HCT116 (cell line): ENCODE results near the gene MRGPRE. TPM values are rescaled to one million over a fixed set of nuclear protein-coding genes. Genes with fewer than 3 reads are reported as not detected.

Experiments
- ATAC-seq: fragments of 200-7000 bp; cut with Tn5 transposase; 2 replicates; pipeline ENCODE4 v1.9.1; 2020; ENCODE audit warnings: mild to moderate bottlenecking, moderate library complexity
- BruUV-seq: library from RNA; stranded (reverse); fragments of 400-500 nt; replicated peaks from 2 replicates; lab custom pipeline; 2021; lab: Mats Ljungman, UMichigan
- CTCF ChIA-PET: fragments of 300-600 bp; sonication (Branson Sonifier 250); formaldehyde crosslinking; loops from one replicate; lab custom pipeline; 2021; ENCODE audit warnings: antibody characterized with exemption; lab: Charles Lee
- POLR2A ChIA-PET: fragments of 300-600, 350-600 bp; sonication (Branson Sonifier 250); formaldehyde crosslinking; loops from one replicate; lab custom pipeline; 2021; ENCODE audit warnings: antibody characterized with exemption; lab: Charles Lee
- RAD21 ChIA-PET, 2 experiments: fragments of 300-600 bp; sonication (Branson Sonifier 250); formaldehyde crosslinking; loops; one replicate each; lab custom pipeline; 2023; ENCODE audit warnings: low total read pairs in 2 of 2; ENCODE audit not compliant: uncharacterized antibody in 2 of 2, unreplicated experiment in 2 of 2, low non-redundant PET in 1 of 2; lab: Charles Lee
- DNase-seq: peaks from one replicate; pipeline ENCODE4 v3.0.0-alpha.2; 2010; ENCODE audit warnings: low read depth, low spot score
- H2AFZ ChIP-seq: fragments of 200-600 bp; shearing (Covaris generic), sonication (generic); 2 replicates; pipeline ENCODE4 v1.6.1; 2017; ENCODE audit warnings: low read depth, mixed run types, mixed read lengths, antibody characterized with exemption, low read length; ENCODE audit not compliant: poor library complexity, severe bottlenecking
- H3K27ac ChIP-seq: 2 replicates; pipeline ENCODE4 v1.5.1; 2012; ENCODE audit warnings: low read depth, low read length
- H3K27me3 ChIP-seq: fragments of 200-600 bp; sonication (generic); 2 replicates; pipeline ENCODE4 v1.6.1; 2016; ENCODE audit warnings: mixed run types, low read length, mixed read lengths; ENCODE audit not compliant: insufficient read depth
- H3K36me3 ChIP-seq, 2 experiments: fragments of 200-500 bp in 1 of 2; fragments of 200-600 bp in 1 of 2; sonication (Bioruptor generic) in 1 of 2; sonication (generic) in 1 of 2; 2 replicates each; pipeline versions ENCODE4 v1.5.1 to v1.6.1; 2014 to 2016; ENCODE audit warnings: low read length in 2 of 2, inconsistent platforms in 1 of 2, mixed read lengths in 1 of 2, mixed run types in 1 of 2; ENCODE audit not compliant: insufficient read depth in 2 of 2, control insufficient read depth in 1 of 2
- H3K4me1 ChIP-seq, 2 experiments: fragments of 200-600 bp in 1 of 2; sonication (generic) in 1 of 2; 2 replicates each; pipeline versions ENCODE4 v1.5.1 to v1.6.1; 2012 to 2017; ENCODE audit warnings: low read length in 2 of 2, inconsistent platforms in 1 of 2, mild to moderate bottlenecking in 1 of 2, mixed read lengths in 1 of 2, mixed run types in 1 of 2, moderate library complexity in 1 of 2; ENCODE audit not compliant: insufficient read depth in 2 of 2, control insufficient read depth in 1 of 2
- H3K4me2 ChIP-seq: fragments of 200-600 bp; sonication (generic); 2 replicates; pipeline ENCODE4 v1.6.1; 2017; ENCODE audit warnings: mixed run types, low read length, mixed read lengths
- H3K4me3 ChIP-seq, 2 experiments: fragments of 200-600 bp in 1 of 2; sonication (generic) in 1 of 2; replicated peaks in 1 of 2; 2 replicates each; pipeline ENCODE4 v1.5.1; 2011 to 2016; ENCODE audit warnings: low read length in 2 of 2, control low read depth in 1 of 2, low read depth in 1 of 2, mild to moderate bottlenecking in 1 of 2, mixed read lengths in 1 of 2, mixed run types in 1 of 2
- H3K79me2 ChIP-seq: fragments of 200-600 bp; sonication (generic); 2 replicates; pipeline ENCODE4 v1.6.1; 2017; ENCODE audit warnings: mild to moderate bottlenecking, mixed run types, low read length, moderate library complexity, mixed read lengths; ENCODE audit not compliant: insufficient read depth
- H3K9ac ChIP-seq: fragments of 200-600 bp; sonication (generic); 2 replicates; pipeline ENCODE4 v1.6.1; 2016; ENCODE audit warnings: low read length, mixed read lengths
- H3K9me2 ChIP-seq: fragments of 200-600 bp; sonication (generic), shearing (Covaris generic); 2 replicates; pipeline ENCODE4 v1.6.1; 2017; ENCODE audit warnings: mixed run types, mild to moderate bottlenecking, moderate library complexity; ENCODE audit not compliant: insufficient read depth
- H3K9me3 ChIP-seq, 2 experiments: fragments of 200-500 bp in 1 of 2; fragments of 200-600 bp in 1 of 2; sonication (Bioruptor generic) in 1 of 2; sonication (generic) in 1 of 2; 2 replicates each; pipeline ENCODE4 v1.6.1; 2014 to 2017; ENCODE audit warnings: low read length in 2 of 2, mixed read lengths in 2 of 2, inconsistent platforms in 1 of 2, low read depth in 1 of 2, mild to moderate bottlenecking in 1 of 2, mixed run types in 1 of 2, moderate library complexity in 1 of 2; ENCODE audit not compliant: control insufficient read depth in 1 of 2, insufficient read depth in 1 of 2
- H4K20me1 ChIP-seq: fragments of 200-600 bp; sonication (generic), shearing (Covaris generic); 2 replicates; pipeline ENCODE4 v1.6.1; 2017; ENCODE audit warnings: mixed run types, mild to moderate bottlenecking, moderate library complexity; ENCODE audit not compliant: insufficient read depth
- CTCF ChIP-seq, 3 experiments: fragments of 200-600 bp in 1 of 3; sonication (generic) in 1 of 3; IDR thresholded peaks in 2 of 3; conservative IDR thresholded peaks in 1 of 3; 2 replicates each; pipeline ENCODE4 v1.5.1; 2012 to 2017; ENCODE audit warnings: low read depth in 2 of 3, low read length in 2 of 3, antibody characterized with exemption in 1 of 3, borderline replicate concordance in 1 of 3, control low read depth in 1 of 3, mild to moderate bottlenecking in 1 of 3, mixed read lengths in 1 of 3, mixed run types in 1 of 3, moderate library complexity in 1 of 3; ENCODE audit not compliant: insufficient read depth in 1 of 3
- ELF1 ChIP-seq: IDR thresholded peaks from 2 replicates; pipeline ENCODE4 v1.6.1; 2012; ENCODE audit warnings: low read depth, borderline replicate concordance
- EZH2 ChIP-seq: fragments of 200-600 bp; sonication (generic); IDR thresholded peaks from 2 replicates; pipeline ENCODE4 v1.6.1; 2017; ENCODE audit warnings: antibody characterized with exemption, mixed run types
- EZH2phosphoT487 ChIP-seq: fragments of 200-600 bp; IDR thresholded peaks from 2 replicates; pipeline ENCODE4 v1.6.1; 2018; ENCODE audit warnings: antibody characterized with exemption, borderline replicate concordance
- FOSL1 ChIP-seq: IDR thresholded peaks from 2 replicates; pipeline ENCODE4 v1.6.1; 2012; ENCODE audit warnings: low read depth
- REST ChIP-seq: IDR thresholded peaks from 2 replicates; pipeline ENCODE4 v1.6.1; 2012; ENCODE audit warnings: low read depth
- TCF7L2 ChIP-seq: IDR thresholded peaks from 2 replicates; pipeline ENCODE4 v1.7.0; 2011; ENCODE audit warnings: borderline replicate concordance, inconsistent platforms; ENCODE audit not compliant: insufficient read depth, insufficient read length; ENCODE audit errors: extremely low read depth
- YY1 ChIP-seq: IDR thresholded peaks from 2 replicates; pipeline ENCODE4 v1.6.1; 2011; ENCODE audit warnings: low read length, low read depth, moderate library complexity, mild to moderate bottlenecking; ENCODE audit not compliant: insufficient replicate concordance; ENCODE audit errors: extremely low read depth
- ZFX ChIP-seq: fragments of 450-650 bp; IDR thresholded peaks from 2 replicates; pipeline ENCODE4 v1.6.1; 2017
- intact Hi-C: fragments of 100-400 bp; cut with micrococcal nuclease; formaldehyde crosslinking; loops from 2 replicates; pipeline ENCODE4 v1.10.0; 2022
- total RNA-seq: library from RNA; stranded (reverse); gene quantifications from one replicate; pipeline ENCODE4 v1.2.1, GENCODE V29; 2021; ENCODE audit not compliant: unreplicated experiment

MRGPRE gene
- total RNA-seq, 1 experiment from 2014 or later = not detected

- Histone ChIP-seq H3K9me2 (no peaks in the 10 kb centered on the region), H3K79me2 (no peaks in the 10 kb centered on the region), H3K4me2 (no peak overlapping the region), H3K4me1 (no peaks in the 10 kb centered on the region), H3K9ac (no peak overlapping the region), H3K36me3 (no peaks in the 10 kb centered on the region), H3K27me3 (no peaks in the 10 kb centered on the region), H3K4me3 (no peak overlapping the region), H3K27ac (no peak overlapping the region), H4K20me1 (no peaks in the 10 kb centered on the region), H2AFZ (no peak overlapping the region)
- no peak for DNase-seq
- intact Hi-C loops = no loop called here
- POLR2A ChIA-PET = no interaction called here
- CTCF ChIA-PET = no interaction called here
- RAD21 ChIA-PET = no interaction called here
- BruUV-seq = no TSS peak
- ATAC-seq = no peak
- TF ChIP-seq ZFX (no peak), EZH2phosphoT487 (no peak), CTCF (IDR thresholded peaks at IDR 0.05 in 2 of 3, conservative IDR thresholded peaks at IDR 0.05 in 1 of 3; ENCODE audit: borderline replicate concordance in 1 of 3, insufficient read depth in 1 of 3, low read depth in 2 of 3, low read length in 2 of 3) (no peak), YY1 (no peak)
- TF ChIP-seq, all 23 proteins: peak for 0
- H3K9me3 ChIP-seq = no peaks in the 10 kb centered on the region
These were observed 47.4 kb downstream of the MRGPRE start for GRCh38 chr11:3184732-3185347.

GRCh38 chr11:3183523-3183922 lies 48.7 kb downstream of the MRGPRE start:
- Histone ChIP-seq H3K79me2 (no peaks in the 10 kb centered on the region), H3K36me3 (no peaks in the 10 kb centered on the region), H3K27ac (no peak overlapping the region), H3K9me2 (no peaks in the 10 kb centered on the region), H3K4me1 (no peaks in the 10 kb centered on the region), H4K20me1 (no peaks in the 10 kb centered on the region)
- TF ChIP-seq EZH2 (no peak), ELF1 (no peak), TCF7L2 (no peak), FOSL1 (no peak), EZH2phosphoT487 (no peak), REST (no peak)
- TF ChIP-seq, all 23 proteins: peak for 0
- ChIA-PET POLR2A (no interaction called here), RAD21 (no interaction called here), CTCF (no interaction called here)
- BruUV-seq = no TSS peak
- H3K4me2 ChIP-seq = no peak overlapping the region
- no peaks in the 10 kb centered on the region for H3K9me3 ChIP-seq
- no peak for DNase-seq
- no peak overlapping the region for H2AFZ ChIP-seq
- ATAC-seq = no peak
- intact Hi-C loops = no loop called here
- no peaks in the 10 kb centered on the region for H3K27me3 ChIP-seq
- H3K9ac ChIP-seq = no peak overlapping the region
- no peak overlapping the region for H3K4me3 ChIP-seq
